Sigmoid colon (tissue), 7 donors: ENCODE data around the gene TMSB15C. TPM values are rescaled to one million over a fixed set of nuclear protein-coding genes. Genes with fewer than 3 reads are reported as not detected.

ENCODE experiments used
- DNase-seq: peaks from one replicate; pipeline ENCODE4 v3.0.0-alpha.2; 2019
- H3K27ac ChIP-seq, 4 donors: fragments of 200-600 bp; sonication (generic); one replicate each; pipeline ENCODE4 v1.5.1; 2016 to 2019; ENCODE audit warnings: mild to moderate bottlenecking in 1 of 4
- H3K27me3 ChIP-seq, 3 donors: fragments of 200-600 bp; sonication (generic); one replicate each; pipeline ENCODE4 v1.5.1; 2019; ENCODE audit warnings: mild to moderate bottlenecking in 1 of 3
- H3K36me3 ChIP-seq, 4 donors: fragments of 200-600 bp; sonication (generic); one replicate each; pipeline ENCODE4 v1.5.1; 2016 to 2019
- H3K4me1 ChIP-seq, 4 donors: fragments of 200-600 bp; sonication (generic); one replicate each; pipeline ENCODE4 v1.5.1; 2017 to 2019
- H3K4me3 ChIP-seq, 4 donors: fragments of 200-600 bp; sonication (generic); one replicate each; pipeline ENCODE4 v1.5.1; 2017 to 2019; ENCODE audit warnings: mild to moderate bottlenecking in 2 of 4, moderate library complexity in 1 of 4
- H3K9me3 ChIP-seq, 4 donors: fragments of 200-600 bp in 3 of 4; sonication (generic) in 3 of 4; one replicate each; pipeline versions ENCODE4 v1.5.1 to v1.6.1; 2013 to 2019
- CTCF ChIP-seq, 4 experiments: fragments of 450-650 bp in 3 of 4; fragments of 200-600 bp in 1 of 4; IDR thresholded peaks; one replicate each; pipeline ENCODE4 v1.5.1; 2016 to 2019; ENCODE audit warnings: antibody characterized with exemption in 4 of 4, mild to moderate bottlenecking in 3 of 4, moderate library complexity in 2 of 4
- EP300 ChIP-seq, 4 donors: sonication (generic); formaldehyde crosslinking; IDR thresholded peaks; one replicate each; pipeline ENCODE4 v1.6.1; 2017; ENCODE audit warnings: antibody characterized with exemption in 4 of 4
- POLR2A ChIP-seq, 2 donors: fragments of 450-650 bp; IDR thresholded peaks; one replicate each; pipeline ENCODE4 v1.6.1; 2016; ENCODE audit warnings: antibody characterized with exemption in 2 of 2, mild to moderate bottlenecking in 2 of 2, moderate library complexity in 2 of 2
- POLR2AphosphoS5 ChIP-seq, 4 donors: sonication (generic); formaldehyde crosslinking; IDR thresholded peaks; one replicate each; pipeline ENCODE4 v1.6.1; 2017; ENCODE audit warnings: antibody characterized with exemption in 4 of 4
- WGBS, 2 donors: extraction: QIAGEN DNeasy Blood & Tissue Kit; methylation state at CpG; one replicate each; pipeline ENCODE4 v1.1.7; 2013; 5-methylcytosine and 5-hydroxymethylcytosine counted together
- intact Hi-C: fragments of 100-400 bp; cut with DNase I; formaldehyde crosslinking; loops from one replicate; pipeline ENCODE4 v1.15.1; 2023
- polyA plus RNA-seq, 3 donors: library from polyadenylated mRNA; stranded (reverse); fragments of 200-250 nt; gene quantifications; one replicate each; pipeline ENCODE4 v1.2.3, GENCODE V29; 2013
- total RNA-seq, 4 donors: library from RNA; depleted of rRNA; stranded (reverse); fragments of >200 nt; gene quantifications; one replicate each; pipeline ENCODE4 v1.1.0, GENCODE V29; 2016
- donor health status: healthy with polysubstance abuse.
- donor health status: Bipolar disorder and iron deficiency.
- donor health status: healthy.

The TMSB15C gene
- total and polyA plus RNA-seq, 7 donors = 1.0 to 9.4 (median 4.3) TPM; not detected in 2

GRCh38 chrX:104098919-104099318, 22.9 kb upstream of the TMSB15C start:
- H3K4me3 ChIP-seq = no peak overlapping the region
- no peak overlapping the region for H3K27ac ChIP-seq
- H3K36me3 ChIP-seq = no peaks in the 10 kb centered on the region
- TF ChIP-seq POLR2AphosphoS5 (IDR thresholded peaks at IDR 0.05) = no peak
- no peak for TF ChIP-seq EP300 (IDR thresholded peaks at IDR 0.05)
- TF ChIP-seq CTCF (IDR thresholded peaks at IDR 0.05) = no peak
- no peak for TF ChIP-seq POLR2A (IDR thresholded peaks at IDR 0.05)
- H3K27me3 ChIP-seq = no peaks in the 10 kb centered on the region
- H3K4me1 ChIP-seq = no peaks in the 10 kb centered on the region
- intact Hi-C loops = loop anchor here (2.0 kb wide), 2 partner anchors 14 to 38 kb away; partner anchors contain the start of gene ZCCHC18
- DNase-seq = no peak
- H3K9me3 ChIP-seq = no peaks in the 10 kb centered on the region

- DNase-seq = peak; percentile 75
- Histone ChIP-seq H3K9me3 (no peaks in the 10 kb centered on the region), H3K4me1 (no peaks in the 10 kb centered on the region), H3K4me3 (no peak overlapping the region), H3K27me3 (no peaks in the 10 kb centered on the region), H3K36me3 (no peaks in the 10 kb centered on the region), H3K27ac (no peak overlapping the region)
- 0 to 3% methylated on average over 4 of the region's 4 CpGs for WGBS, 2 donors
- TF ChIP-seq POLR2A (IDR thresholded peaks at IDR 0.05) (no peak), CTCF (IDR thresholded peaks at IDR 0.05) (peak; percentile 32 to 52 (median 42))
- intact Hi-C loops = loop anchor here (2.0 kb wide), 2 partner anchors 15 to 39 kb away; partner anchors contain the start of gene ZCCHC18
Measured at GRCh38 chrX:104098151-104098808, 22.2 kb upstream of the TMSB15C start.

GRCh38 chrX:104085919-104086318, 9.9 kb upstream of the TMSB15C start:
- Histone ChIP-seq H3K36me3 (no peaks in the 10 kb centered on the region), H3K4me1 (no peaks in the 10 kb centered on the region), H3K27me3 (no peaks in the 10 kb centered on the region), H3K9me3 (no peaks in the 10 kb centered on the region), H3K27ac (no peak overlapping the region), H3K4me3 (no peak overlapping the region)
- 83% methylated on average over 7 of the region's 7 CpGs for WGBS, 2 donors
- no peak for DNase-seq
- intact Hi-C loops = no loop called here
- TF ChIP-seq POLR2AphosphoS5 (IDR thresholded peaks at IDR 0.05) = no peak
- TF ChIP-seq CTCF (IDR thresholded peaks at IDR 0.05) = no peak
- TF ChIP-seq EP300 (IDR thresholded peaks at IDR 0.05) = no peak
- no peak for TF ChIP-seq POLR2A (IDR thresholded peaks at IDR 0.05)

GRCh38 chrX:104085477-104085876, 9.4 kb upstream of the TMSB15C start:
- intact Hi-C loops = no loop called here
- no peak overlapping the region for H3K27ac ChIP-seq
- H3K36me3 ChIP-seq = no peaks in the 10 kb centered on the region
- TF ChIP-seq POLR2A (IDR thresholded peaks at IDR 0.05) (no peak), EP300 (IDR thresholded peaks at IDR 0.05) (no peak), CTCF (IDR thresholded peaks at IDR 0.05) (no peak), POLR2AphosphoS5 (IDR thresholded peaks at IDR 0.05) (no peak)
- 88 to 93% methylated on average over 7 of the region's 7 CpGs for WGBS, 2 donors
- no peaks in the 10 kb centered on the region for H3K9me3 ChIP-seq
- DNase-seq = no peak
- H3K4me1 ChIP-seq = no peaks in the 10 kb centered on the region
- no peak overlapping the region for H3K4me3 ChIP-seq
- no peaks in the 10 kb centered on the region for H3K27me3 ChIP-seq
